Measurements from ENCODE around the gene PRIM2.
"Not testable (repeated sequence)": the region's sequence is repeated elsewhere in the genome, so short reads cannot be mapped to it uniquely, and the experiment has no call there.

The PRIM2 gene

DNA sequence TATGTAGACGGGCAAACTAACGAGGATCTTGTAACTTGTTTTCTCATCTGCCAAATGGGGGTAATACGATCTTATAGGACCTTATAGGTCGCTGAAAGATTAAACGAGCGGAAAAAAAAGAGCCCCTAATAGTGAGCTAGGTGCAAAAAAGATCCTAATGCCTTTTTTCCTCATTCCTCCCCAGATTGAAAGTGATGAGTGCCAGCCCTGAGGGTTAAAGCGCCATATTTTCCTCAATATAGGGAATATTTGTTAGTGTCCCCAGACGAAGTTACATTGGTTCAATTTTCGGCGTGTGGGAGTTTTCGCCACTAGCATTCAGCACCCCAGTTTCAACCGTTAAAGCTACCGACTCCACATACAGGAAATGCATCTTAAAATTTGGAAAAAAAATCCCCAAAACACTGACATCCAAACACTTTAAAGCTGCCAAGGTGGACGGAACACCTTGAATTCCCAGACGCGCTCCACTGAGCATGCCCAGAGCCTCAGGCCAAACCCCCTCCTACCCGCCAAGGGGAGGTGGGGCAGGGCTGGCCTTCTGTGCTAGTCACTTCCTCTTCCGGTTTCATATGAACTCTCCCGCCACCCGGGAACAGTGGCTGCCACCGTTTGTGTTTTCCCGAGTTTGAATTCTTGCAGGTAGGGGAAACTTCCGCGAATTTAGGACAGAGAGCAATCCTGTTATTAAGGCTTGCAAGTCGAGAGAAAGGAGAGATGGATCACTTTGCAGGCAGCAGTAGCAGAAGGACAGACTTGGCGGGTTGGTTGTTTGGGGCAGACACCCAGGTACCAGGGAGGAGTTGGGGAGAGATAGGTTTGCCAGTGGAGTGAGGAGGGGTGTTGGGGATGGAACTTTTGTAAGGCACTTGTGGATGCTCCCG is at the start of gene PRIM2:
Gene PRIM2, plus strand, starts transcription at position 571 of the 884 bp plus-strand sequence. CDS start 816 bp downstream, outside the sequence.
- Histone ChIP-seq H3K27ac (peak within 1 kb of the TSS in 17 of 21 experiments; percentile 29 to 83 (median 64)), H3K4me3 (peak within 1 kb of the TSS; percentile 49 to 68 (median 65))

- no peak overlapping the region for H3K27ac ChIP-seq
- H3K4me3 ChIP-seq, result no peak overlapping the region
These were observed 49.2 kb upstream of the PRIM2 start for GRCh38 chr6:57268294-57268640.

DNA sequence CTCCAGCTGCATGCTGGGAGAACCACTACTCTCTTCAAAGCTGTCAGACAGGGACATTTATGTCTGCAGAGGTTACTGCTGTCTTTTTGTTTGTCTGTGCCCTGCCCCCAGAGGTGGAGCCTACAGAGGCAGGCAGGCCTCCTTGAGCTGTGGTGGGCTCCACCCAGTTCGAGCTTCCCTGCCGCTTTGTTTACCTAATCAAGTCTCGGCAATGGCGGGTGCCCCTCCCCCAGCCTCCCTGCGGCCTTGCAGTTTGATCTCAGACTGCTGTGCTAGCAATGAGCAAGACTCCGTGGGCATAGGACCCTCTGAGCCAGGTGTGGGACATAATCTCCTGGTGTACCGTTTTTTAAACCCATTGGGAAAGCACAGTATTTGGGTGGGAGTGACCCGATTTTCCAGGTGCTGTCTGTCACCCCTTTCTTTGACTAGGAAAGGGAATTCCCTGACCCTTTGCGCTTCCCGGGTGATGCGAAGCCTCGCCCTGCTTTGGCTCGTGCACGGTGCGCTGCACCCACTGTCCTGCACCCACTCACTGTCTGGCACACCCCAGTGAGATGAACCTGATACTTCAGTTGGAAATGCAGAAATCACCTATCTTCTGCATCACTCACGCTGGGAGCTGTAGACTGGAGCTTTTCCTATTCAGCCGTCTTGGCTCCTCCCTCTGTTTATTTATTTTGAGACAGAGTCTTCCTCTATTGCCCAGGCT is 43.2 kb upstream of the PRIM2 start:
- not testable (repeated sequence) for H3K4me3 ChIP-seq

GRCh38 chr6:57275384-57275783 is 42.0 kb upstream of the PRIM2 start:
- Histone ChIP-seq H3K4me3 (no peak overlapping the region), H3K27ac (no peak overlapping the region)

More for the DNA sequence above, 43.2 kb upstream of the PRIM2 start:
- H3K27ac ChIP-seq, result not testable (repeated sequence)

- Histone ChIP-seq H3K4me3 (no peak overlapping the region), H3K27ac (no peak overlapping the region)
These were observed 40.5 kb upstream of the PRIM2 start for GRCh38 chr6:57276946-57277345.

DNA sequence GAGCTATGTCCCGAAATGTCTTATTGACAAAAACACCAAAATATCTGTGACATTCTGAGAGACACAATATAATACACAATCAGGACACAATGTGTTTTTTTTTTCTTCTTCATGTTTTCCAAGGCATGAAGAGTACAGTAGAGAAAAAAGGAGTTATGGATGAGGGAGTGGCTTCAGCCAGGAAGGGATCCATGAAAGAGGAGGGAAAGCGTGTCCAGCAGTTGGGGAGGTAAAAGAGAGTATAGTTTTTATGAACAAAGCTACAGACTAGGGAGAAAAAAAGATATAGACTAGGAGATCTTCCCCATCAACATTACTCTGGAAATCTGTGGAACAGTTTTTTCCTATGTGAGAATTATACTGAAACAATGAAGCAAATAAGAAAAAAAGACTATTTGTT is 38.9 kb upstream of the PRIM2 start:
- Histone ChIP-seq H3K27ac (no peak overlapping the region), H3K4me3 (no peak overlapping the region)

DNA sequence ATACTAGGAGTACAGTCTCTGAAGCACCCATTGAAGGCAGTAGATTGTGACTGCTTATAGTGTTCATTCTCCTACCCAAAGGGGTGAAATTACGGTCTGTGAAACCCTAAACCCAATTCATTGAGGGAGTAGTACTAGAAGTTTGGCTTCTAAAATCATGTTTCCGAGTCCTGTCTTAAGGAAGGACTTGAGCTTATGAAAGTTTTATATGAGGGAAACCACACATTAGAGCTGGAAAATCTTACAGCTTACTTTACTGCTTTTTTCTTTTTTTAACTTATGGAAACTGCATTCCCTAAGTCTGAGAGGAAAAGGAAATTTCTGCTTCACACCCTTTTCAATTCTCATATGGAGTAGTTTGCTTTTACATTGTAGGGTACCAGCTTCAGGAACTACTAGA is 38.4 kb upstream of the PRIM2 start:
- H3K27ac ChIP-seq, result no peak overlapping the region
- H3K4me3 ChIP-seq, result no peak overlapping the region

DNA sequence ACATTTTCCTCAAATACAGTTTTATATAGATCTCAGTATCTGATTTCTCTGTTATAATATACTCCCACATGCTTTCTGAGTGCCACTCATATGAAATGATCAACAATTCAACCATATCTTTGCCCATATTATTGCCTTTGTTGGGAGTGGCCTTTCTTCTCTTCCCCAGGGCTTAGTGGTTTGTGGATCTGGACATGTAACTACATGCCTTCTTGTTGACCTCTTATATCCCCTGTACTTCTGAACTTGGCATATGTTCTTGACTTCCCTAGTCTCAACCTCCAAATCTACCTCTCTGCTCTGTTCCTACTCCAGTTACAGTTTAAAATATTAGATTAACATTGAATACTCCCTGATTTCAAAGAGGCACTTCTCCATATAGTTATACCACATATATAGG is 34.3 kb upstream of the PRIM2 start:
- no peak overlapping the region for H3K4me3 ChIP-seq
- no peak overlapping the region for H3K27ac ChIP-seq

GRCh38 chr6:57283911-57284455 is 33.4 kb upstream of the PRIM2 start:
- no peak overlapping the region for H3K4me3 ChIP-seq
- no peak overlapping the region for H3K27ac ChIP-seq

- H3K4me3 ChIP-seq, result peak overlapping the region in 1 of 7 experiments; percentile 3
- peak overlapping the region in 6 of 21 experiments; percentile 3 to 69 (median 49) for H3K27ac ChIP-seq
These were observed 29.3 kb upstream of the PRIM2 start for GRCh38 chr6:57288136-57288535.

DNA sequence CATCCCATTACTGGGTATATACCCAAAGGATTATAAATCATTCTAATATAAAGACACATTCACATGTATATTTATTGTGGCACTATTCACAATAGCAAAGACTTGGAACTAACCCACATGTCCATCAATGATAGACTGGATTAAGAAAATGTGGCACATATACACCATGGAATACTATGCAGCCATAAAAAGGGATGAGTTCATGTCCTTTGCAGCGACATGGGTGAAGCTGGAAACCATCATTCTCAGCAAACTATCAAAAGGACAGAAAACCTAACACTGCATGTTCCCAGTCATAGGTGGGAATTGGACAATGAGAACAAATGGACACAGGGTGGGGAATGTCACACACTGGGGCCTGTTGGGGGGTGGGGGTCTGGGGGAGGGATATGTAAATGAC is 24.0 kb upstream of the PRIM2 start:
- not testable (repeated sequence) for H3K27ac ChIP-seq

DNA sequence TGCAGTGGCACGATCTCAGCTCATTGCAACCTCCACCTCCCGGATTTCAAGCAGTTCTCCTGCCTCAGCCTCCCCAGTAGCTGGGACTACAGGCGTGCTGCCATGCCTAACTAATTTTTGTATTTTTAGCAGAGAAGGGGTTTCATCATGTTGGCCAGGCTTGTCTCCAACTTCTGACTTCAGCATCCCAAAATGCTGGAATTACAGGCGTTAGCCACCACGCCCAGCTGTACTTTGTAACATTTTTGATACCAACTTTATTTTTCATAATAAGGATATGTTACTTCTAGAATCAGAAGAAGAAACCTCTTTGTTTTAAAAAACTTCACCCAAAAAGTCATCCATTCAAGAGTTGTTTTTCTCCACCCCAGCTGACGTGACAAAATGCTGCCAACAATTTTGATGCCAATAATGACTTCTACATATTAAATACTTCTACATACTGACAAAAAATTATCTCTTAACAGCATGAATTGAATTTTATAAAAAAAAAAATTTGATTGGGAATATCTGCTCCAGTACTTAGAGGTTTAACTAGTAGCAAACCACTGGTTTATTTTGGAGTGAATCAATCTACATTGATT is 22.5 kb upstream of the PRIM2 start:
- Histone ChIP-seq H3K27ac (peak overlapping the region in 1 of 21 experiments; percentile 17), H3K4me3 (no peak overlapping the region)

More for the DNA sequence above, 24.0 kb upstream of the PRIM2 start:
- not testable (repeated sequence) for H3K4me3 ChIP-seq

- Histone ChIP-seq H3K27ac (no peak overlapping the region), H3K4me3 (no peak overlapping the region)
These were observed 19.9 kb upstream of the PRIM2 start for GRCh38 chr6:57297505-57297904.

DNA sequence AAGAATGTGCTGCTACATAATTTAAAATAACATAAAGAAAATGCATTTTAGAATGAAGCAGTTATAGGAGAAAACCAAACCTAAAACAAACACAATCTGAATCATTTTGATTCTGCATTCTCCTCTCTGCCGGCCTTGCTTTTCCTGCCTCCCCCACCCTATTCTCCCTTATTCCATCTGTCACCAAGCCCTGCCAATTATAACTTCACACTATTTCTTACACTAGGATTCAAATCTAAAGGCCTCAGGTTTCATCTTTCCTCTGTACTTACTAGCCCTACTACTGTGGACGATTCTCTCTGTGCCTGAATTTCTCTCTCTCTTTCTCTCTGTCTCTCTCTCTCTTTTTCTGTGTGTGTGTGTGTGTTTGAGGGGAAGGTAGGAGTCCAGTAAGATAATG is 18.7 kb upstream of the PRIM2 start:
- Histone ChIP-seq H3K4me3 (no peak overlapping the region), H3K27ac (no peak overlapping the region)

DNA sequence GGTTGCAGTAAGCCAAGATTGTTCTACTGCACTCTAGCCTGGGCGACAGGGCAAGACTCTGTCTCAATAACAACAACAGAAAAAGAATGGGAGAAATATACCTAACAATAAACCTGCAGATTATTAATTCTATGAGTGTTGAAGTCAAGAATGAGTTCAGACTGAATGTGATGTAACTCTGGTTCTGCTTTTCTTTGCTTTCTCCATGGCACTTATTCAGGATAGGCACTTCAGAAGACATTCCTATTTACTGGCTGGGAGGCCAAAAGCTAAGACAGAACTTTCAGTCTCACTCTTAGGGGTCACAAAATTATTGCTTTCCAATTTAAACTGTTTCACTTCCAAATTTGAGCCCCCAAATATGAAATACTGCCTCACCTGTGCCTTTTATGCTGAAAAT is 15.7 kb upstream of the PRIM2 start:
- H3K27ac ChIP-seq, result no peak overlapping the region
- H3K4me3 ChIP-seq, result no peak overlapping the region

GRCh38 chr6:57302477-57302876 is 15.0 kb upstream of the PRIM2 start:
- Histone ChIP-seq H3K4me3 (no peak overlapping the region), H3K27ac (no peak overlapping the region)

DNA sequence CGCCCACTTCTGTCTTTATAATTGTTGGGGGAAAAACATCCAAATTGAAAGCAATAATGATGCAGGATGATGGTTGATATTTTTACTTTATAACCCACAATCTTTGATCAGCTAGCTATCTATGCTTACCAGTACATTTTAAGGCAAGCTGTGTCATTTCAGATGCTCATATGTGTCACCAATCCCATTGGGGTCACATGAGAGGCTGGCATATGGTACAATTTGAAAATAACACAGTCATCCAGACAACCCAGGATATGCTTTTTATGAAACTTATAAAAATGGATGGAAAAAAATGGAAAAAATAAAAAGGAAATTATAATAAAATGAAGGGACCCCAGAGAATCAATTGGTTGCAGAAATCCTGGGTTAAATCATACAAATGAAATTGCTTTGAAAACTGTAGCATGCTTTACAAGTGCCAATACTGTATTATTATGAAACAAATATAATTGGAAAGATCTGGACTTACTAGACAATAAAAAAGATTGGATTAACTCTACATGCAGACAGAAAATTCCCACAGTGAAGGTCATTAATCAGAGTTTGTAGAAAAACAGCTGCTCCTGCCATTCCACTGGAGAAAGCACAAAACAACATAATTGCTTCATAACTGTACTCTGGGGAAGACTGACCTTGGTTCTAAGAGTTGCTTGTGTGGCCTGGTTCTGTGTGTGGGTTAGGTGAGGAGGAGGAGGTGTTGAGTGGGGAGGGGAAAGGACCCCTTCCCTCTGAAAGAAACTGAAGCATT is 13.3 kb upstream of the PRIM2 start:
- Histone ChIP-seq H3K4me3 (no peak overlapping the region), H3K27ac (peak overlapping the region in 5 of 21 experiments; percentile 31 to 67 (median 38))

GRCh38 chr6:57305107-57305506 is 12.3 kb upstream of the PRIM2 start:
- Histone ChIP-seq H3K4me3 (no peak overlapping the region), H3K27ac (peak overlapping the region in 5 of 21 experiments; percentile 1 to 61 (median 23))

DNA sequence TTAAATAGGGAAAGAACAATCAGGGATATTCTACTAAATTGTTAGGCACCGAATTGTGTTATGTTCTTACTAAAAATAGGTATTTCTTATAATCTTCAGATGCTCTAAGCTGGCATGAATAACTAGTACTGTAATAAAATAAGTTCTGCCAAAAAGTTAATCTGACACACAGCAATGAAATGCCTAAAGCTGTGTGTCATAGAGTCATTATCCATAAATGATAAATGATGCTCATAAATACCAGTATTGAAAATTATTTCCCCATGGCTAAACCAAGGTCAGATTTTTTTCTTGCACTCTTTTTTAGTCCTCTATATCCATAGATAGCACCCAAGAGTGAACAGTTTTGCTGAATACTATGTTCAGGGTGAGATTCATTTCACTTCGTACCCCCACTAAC is 11.7 kb upstream of the PRIM2 start:
- Histone ChIP-seq H3K27ac (peak overlapping the region in 5 of 21 experiments; percentile 7 to 54 (median 26)), H3K4me3 (no peak overlapping the region)

GRCh38 chr6:57306273-57306672 is 11.2 kb upstream of the PRIM2 start:
- Histone ChIP-seq H3K4me3 (no peak overlapping the region), H3K27ac (peak overlapping the region in 5 of 21 experiments; percentile 7 to 54 (median 26))
